C4-2B (cell line): ENCODE results near the gene CTXND1.

Experiments
- H3K27ac ChIP-seq: fragments of 450-650 bp; 2 replicates; pipeline ENCODE4 v1.5.1; 2017
- CTCF ChIP-seq: fragments of 450-650 bp; conservative IDR thresholded peaks from 2 replicates; pipeline ENCODE4 v1.5.1; 2017; ENCODE audit warnings: mild to moderate bottlenecking
- ZFX ChIP-seq: fragments of 450-650 bp; IDR thresholded peaks from 2 replicates; pipeline ENCODE4 v1.6.1; 2017

The CTXND1 gene

GRCh38 chr15:80251428-80252120, 439 bp downstream of the CTXND1 start:
- TF ChIP-seq CTCF = no peak
- TF ChIP-seq ZFX = no peak
- no peak overlapping the region for H3K27ac ChIP-seq

- TF ChIP-seq ZFX = no peak
- no peak for TF ChIP-seq CTCF
- H3K27ac ChIP-seq = no peak overlapping the region
These were observed 1.2 kb downstream of the CTXND1 start for GRCh38 chr15:80250614-80251427.

GRCh38 chr15:80249973-80250372, 2.0 kb downstream of the CTXND1 start:
- H3K27ac ChIP-seq = no peak overlapping the region
- TF ChIP-seq CTCF = no peak
- TF ChIP-seq ZFX = no peak

GRCh38 chr15:80247320-80247719, 4.7 kb downstream of the CTXND1 start:
- no peak for TF ChIP-seq ZFX
- TF ChIP-seq CTCF = no peak
- no peak overlapping the region for H3K27ac ChIP-seq

- no peak overlapping the region for H3K27ac ChIP-seq
These were observed 5.6 kb downstream of the CTXND1 start for GRCh38 chr15:80246425-80246894.

GRCh38 chr15:80242802-80243201, 9.2 kb downstream of the CTXND1 start:
- H3K27ac ChIP-seq = no peak overlapping the region
- TF ChIP-seq CTCF = no peak
- no peak for TF ChIP-seq ZFX

More at GRCh38 chr15:80246425-80246894, 5.6 kb downstream of the CTXND1 start:
- TF ChIP-seq ZFX (no peak), CTCF (no peak)

GRCh38 chr15:80242132-80242769, 9.8 kb downstream of the CTXND1 start:
- H3K27ac ChIP-seq = no peak overlapping the region
- no peak for TF ChIP-seq ZFX
- TF ChIP-seq CTCF = peak; percentile 85
